ENCODE measurements around the gene DMBX1.

GRCh38 chr1:46440478-46440877 lies 49.2 kb upstream of the DMBX1 start:
- no peak for TF ChIP-seq POLR2A (IDR thresholded peaks at IDR 0.05)
- TF ChIP-seq CTCF (IDR thresholded peaks at IDR 0.05), result no peak
